HL-60 (cell line): ENCODE measurements around the gene TRAF5.
"Not testable (repeated sequence)": the region's sequence is repeated elsewhere in the genome, so short reads cannot be mapped to it uniquely, and the experiment has no call there.

Experiments
- CTCF ChIP-seq: IDR thresholded peaks from one replicate; pipeline ENCODE4 v1.5.1; 2011; ENCODE audit warnings: low read length, control low read depth, inconsistent platforms; ENCODE audit not compliant: insufficient read depth
- POLR2AphosphoS5 ChIP-seq: IDR thresholded peaks from 2 replicates; pipeline ENCODE4 v1.6.1; 2012; ENCODE audit warnings: low read depth

GRCh38 chr1:211321646-211322045 is 5.0 kb upstream of the TRAF5 start:
- not testable (repeated sequence) for TF ChIP-seq POLR2AphosphoS5, CTCF
